Stimulated activated CD4-positive, alpha-beta T cell treated with anti-CD3 and anti-CD28 coated beads, Interleukin-2, amount 100 ng/mL, for 4 hours (primary cell): ENCODE results near the gene DNAJB1.
"Not testable (repeated sequence)": the region's sequence is repeated elsewhere in the genome, so short reads cannot be mapped to it uniquely, and the experiment has no call there.

Source experiments
- DNase-seq: peaks from one replicate; pipeline ENCODE4 v3.0.0-alpha.2; 2020; ENCODE audit warnings: low read depth

Gene DNAJB1

DNA sequence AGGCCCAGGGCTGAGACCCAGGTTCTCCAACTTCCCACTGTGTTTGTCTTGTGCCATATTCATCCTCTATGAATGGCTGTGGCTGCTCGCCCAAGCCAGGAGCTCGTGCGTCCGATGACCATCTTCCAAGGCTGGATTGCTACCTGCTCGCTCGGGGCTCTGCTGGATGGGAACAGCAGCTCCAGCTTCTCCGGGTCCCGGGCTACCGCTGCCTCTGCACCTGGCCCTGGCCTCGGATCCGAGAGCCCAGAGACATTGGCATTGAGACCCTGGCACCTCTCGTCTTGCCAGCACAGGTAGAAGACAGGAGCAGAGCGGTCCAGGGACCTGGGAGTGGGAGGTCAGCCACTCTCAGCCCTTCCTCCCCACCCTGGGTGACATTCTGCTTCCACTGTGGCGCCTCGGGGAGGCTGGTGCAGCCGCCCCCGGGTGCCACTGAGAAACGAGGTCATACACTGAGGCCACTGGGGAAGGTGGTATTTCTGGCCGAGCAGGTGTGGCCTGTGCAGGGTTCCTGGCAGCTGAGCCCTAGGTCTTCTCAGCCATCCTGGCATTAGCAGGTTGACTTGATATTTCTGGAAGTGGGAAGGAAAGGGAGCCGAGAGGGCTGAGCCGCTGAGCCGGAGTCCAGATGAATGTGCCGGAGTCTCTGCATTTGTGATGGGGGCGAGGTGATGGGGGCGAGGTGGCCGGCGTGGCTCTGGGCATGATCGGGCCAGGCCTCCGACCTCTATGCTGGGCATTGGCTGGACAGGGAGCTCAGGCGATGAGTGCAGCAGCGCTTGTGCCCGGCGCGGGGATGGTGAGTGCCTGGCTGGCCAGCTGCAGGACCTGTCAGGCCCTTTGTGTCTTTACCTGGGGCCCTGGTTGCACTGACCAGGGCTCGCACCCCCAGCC, 35.1 kb upstream of the DNAJB1 start:
- no peak for DNase-seq

DNA sequence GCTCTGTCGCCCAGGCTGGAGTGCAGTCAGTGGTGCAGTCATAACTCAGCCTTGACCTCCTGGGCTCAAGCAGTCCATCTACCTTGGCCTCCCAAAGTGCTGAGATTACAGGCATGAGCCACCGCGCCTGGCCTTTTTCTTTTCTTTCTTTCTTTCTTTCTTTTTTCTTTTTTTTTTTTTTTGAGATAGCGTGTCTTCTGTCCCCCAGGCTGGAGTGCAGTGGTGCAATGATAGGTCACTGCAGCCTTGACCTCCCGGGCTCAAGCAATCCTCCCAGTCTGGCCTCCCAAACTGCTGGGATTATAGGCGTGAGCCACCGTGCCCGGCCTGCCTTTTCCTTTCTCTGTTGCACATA, 33.8 kb upstream of the DNAJB1 start:
- not testable (repeated sequence) for DNase-seq

- peak; percentile 61 for DNase-seq
Observed at GRCh38 chr19:14551134-14552005, 33.2 kb upstream of the DNAJB1 start.

GRCh38 chr19:14550201-14550754, 32.1 kb upstream of the DNAJB1 start:
- no peak for DNase-seq

DNA sequence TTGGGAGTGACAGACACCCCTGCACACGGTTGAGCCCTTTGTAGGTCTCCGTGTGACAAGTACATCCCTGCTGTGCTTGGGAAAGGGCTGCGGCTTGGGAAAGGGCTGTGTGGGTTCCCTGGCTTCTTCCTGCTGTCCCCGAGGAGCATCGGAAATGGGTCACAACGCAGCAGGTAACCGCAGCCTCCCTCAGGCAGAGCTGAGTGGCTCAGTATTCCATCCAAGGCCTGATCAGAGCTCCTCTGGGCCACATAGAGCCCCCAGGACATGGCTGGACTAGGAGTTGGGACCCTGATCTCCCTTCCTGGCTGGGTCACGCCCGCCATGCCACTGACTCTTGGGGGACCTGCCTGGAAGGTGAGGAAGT, 27.5 kb upstream of the DNAJB1 start:
- DNase-seq: no peak

DNA sequence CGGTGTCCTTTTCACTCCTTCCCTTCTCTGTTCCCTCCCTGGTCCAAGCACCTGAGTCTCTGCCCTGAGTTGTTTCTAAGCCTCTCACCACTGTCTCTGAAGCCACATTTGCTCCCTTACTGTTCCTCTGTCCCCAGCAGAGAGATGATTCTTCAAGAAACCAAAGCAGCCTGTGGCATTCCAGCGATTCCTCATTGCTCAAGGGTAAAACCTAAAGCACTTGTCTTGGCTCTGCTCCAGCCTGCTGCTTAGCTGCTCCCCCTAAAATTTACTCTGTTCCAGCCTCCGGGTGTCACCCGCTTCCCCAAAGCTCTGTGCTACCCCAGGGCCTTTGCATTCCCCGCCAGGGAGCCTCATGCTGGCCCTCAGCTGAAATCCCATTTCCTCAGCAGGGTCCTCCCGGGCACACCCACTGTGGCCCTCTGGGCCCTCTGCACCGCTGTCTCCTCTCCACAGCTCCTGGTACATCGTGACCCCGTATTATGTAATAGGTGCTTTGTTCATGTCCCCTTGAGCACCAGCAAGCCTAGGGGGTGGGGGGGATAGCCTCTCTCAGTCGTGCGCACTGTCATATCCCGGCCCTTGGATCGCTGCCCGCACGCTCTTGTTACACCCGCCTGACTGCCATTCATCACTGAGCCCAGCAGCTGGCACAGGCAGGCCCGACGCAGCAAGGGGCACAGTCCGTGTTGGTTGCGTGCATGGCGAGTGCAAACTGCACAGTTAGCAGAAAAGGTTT, 26.9 kb upstream of the DNAJB1 start:
- DNase-seq: no peak

GRCh38 chr19:14544047-14544446, 25.9 kb upstream of the DNAJB1 start:
- DNase-seq: no peak

GRCh38 chr19:14542711-14543328, 24.6 kb upstream of the DNAJB1 start:
- no peak for DNase-seq

DNA sequence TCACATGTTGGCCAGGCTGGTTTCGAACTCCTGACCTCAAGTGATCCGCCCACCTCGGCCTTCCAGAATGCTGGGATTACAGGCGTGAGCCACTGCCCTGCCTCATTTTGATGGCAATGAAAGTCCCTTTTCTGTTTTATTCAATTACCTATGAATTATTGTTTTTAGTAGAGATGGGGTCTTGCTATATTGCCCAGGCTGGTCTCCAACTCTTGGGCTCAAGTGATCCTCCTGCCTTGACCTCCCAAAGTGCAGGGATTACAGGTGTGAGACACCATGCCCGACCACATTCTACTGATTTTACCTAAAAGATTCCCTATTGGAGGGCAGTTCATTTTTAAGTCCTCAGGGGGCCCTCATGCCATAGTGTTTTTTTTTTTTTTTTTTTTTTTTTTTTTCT, 23.8 kb upstream of the DNAJB1 start:
- DNase-seq: not testable (repeated sequence)

DNA sequence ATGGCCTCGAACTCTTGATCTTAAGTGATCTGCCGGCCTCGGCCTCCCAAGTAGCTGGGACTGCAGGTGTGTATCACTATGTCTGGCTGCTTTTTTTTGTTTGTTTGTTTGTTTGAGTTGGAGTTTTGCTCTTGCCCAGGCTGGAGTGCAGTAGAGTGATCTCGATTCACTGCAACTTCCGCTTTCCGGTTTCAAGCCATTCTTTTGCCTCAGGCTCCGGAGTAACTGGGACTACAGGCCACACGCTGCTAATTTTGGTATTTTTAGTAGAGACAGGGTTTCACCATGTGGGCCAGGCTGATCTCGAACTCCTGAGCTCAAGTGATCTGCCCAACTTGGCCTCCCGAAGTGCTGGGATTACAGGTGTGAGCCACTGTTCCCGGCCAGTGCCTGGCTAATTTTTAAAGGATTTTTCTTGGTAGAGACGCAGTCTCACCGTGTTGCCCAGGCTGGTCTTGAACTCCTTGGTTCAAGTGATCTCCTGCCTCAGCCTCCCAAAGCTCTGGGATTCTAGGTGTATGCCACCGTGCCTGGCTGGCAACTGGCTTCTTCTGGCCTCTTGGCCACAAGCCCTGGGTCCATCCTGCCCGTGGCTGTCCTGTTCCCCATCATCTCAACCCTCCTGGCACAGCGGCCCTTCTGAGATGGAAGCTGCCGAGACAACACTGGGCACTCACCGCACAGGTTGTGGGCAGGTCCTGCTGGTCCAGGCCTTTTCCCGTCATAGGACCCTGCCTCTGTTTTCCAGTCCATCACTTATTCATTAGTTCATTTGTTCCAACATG, 22.7 kb upstream of the DNAJB1 start:
- no peak for DNase-seq

DNA sequence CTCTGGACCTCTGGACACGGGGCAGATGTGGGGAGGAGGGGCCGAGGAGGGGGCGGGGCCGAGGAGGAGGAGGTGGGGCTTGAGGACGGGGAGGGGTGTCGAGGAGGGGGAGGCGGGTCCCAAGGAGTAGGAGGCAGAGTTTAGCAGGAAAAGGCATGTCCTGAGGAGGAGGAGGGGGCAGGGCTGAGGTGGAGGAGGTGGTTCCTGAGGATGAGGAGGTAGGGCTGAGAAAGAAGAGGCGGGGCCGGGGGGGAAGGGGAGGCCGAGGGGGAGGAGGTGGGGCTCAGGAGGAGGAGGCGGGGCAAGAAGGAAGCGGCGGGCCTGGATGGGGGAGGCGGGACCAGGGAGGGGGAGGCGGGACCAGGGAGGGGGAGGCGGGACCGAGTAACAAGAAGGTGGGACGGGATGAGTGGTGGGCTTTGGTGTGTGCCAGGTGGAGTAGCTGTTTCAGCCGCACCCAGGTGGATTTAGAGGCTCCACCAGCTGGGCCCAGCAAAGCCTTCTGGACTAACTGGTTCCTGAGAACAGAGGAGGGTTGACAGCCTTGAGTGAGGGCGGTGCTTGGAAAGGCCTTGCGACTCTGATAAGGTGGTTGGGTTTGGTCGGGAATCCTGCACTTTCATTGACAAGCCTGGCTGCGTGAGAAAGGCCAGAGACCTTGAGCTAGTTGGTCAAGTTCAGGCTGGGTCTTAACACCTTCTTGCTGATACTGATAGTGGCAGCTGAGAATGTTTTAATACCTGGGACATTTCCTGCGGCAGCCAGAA, 18.9 kb upstream of the DNAJB1 start:
- peak; percentile 24 for DNase-seq

GRCh38 chr19:14533450-14533849, 15.3 kb upstream of the DNAJB1 start:
- DNase-seq: no peak

GRCh38 chr19:14530506-14530905, 12.3 kb upstream of the DNAJB1 start:
- no peak for DNase-seq

GRCh38 chr19:14530005-14530348, 11.8 kb upstream of the DNAJB1 start:
- DNase-seq: no peak

DNA sequence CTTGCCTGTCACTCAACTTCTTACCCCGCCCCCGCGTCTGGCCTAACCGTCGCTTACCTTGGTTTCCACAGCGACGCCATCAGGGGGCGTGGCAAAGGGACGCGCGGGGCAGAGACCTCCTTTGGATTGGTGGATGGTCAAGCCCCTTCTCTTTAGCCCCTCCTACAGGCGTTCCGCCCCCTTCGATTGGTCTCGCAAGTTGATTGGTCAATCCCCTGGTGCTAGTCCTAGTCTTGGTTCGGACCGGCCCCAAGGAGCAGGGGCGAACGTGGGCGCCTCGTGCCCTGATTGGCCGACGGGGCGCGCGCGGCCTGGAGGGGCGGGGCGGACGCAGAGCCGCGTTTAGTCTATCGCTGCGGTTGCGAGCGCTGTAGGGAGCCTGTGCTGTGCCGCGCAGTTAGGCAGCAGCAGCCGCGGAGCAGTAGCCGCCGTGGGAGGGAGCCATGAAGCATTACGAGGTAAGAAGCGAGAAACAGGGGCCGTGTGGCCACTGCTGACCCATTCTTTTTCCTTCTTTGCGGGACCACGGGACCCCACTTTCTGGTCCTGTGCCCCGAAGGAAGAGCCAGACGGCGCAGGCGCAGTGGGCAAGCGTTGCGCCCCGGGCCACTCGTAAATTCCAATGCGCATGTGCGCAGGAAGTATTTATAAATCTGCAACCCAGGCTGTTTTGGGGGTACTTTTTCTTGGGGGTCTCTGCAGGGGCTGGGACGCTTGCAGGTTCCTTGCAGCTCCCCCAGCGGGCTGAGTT, 11.2 kb upstream of the DNAJB1 start, which contains the start of gene TECR:
TSS of gene TECR (plus strand) at position 341 of the 751 bp plus-strand sequence. CDS start at position 444, 103 bp downstream.
- peak; percentile 100 for DNase-seq

DNA sequence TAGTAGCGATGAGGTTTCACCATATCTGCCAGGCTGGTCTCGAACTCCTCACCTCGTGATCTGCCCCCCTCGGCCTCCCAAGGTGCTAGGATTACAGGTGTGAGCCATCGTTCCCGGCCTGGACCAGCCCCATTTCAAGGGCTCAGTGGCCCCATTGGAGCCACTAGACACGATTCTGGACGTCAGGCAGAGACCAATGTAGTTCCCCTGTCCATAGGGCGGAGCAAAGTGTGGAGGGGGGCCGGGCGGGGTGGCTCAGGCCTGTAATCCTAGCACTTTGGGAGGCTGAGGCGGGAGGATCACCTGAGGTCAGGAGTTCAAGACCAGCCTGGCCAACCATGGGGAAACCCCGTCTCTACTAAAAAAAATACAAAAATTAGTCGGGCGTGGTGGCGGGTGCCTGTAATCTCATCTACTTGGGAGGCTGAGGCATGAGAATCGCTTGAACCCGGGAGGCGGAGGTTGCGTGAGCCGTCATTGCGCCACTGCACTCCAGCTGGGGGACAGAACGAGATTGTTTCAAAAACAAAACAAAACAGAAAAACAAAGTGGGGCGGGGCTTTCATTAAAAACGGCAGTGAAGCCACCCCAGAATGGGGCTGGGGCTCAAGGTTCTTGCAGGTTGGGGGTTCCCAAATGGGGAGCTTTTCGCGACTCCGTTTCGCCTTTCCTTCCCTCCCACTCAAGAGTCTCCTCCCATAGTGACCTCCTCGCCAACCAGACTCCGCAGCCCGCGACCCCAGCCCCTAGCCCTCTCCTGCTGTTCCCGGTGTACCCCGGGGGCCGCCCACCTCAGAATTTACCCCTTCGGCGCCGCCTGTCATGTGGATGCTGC, 10.4 kb upstream of the DNAJB1 start:
- no peak for DNase-seq

- DNase-seq: no peak
Observed at GRCh38 chr19:14526423-14526822, 8.2 kb upstream of the DNAJB1 start.

DNA sequence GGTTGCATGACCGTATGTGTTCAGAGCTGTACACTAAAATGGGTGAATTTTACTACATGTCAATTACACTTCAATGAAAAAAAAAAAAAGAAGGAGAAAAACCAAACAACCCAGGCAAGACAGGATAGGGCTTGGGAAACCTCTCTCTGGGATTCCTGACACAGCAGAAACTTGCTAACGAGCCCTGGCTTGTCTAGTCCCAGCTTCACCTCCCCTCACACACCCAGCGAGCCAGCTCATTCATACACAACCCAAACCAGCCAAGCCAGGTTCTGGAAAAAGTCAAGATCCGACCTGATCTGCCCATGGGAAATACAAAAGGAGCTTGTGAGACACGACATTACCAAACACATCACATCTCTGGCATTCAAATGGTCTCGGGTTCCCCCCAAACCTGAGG, 7.5 kb upstream of the DNAJB1 start:
- DNase-seq: no peak
